ENCODE measurements around the gene TAF11L8. TPM values are rescaled to one million over a fixed set of nuclear protein-coding genes. Genes with fewer than 3 reads are reported as not detected.
"Not testable (repeated sequence)": the region's sequence is repeated elsewhere in the genome, so short reads cannot be mapped to it uniquely, and the experiment has no call there.

TAF11L8 gene
- total RNA-seq, 1 experiment from 2014 or later = not detected

DNA sequence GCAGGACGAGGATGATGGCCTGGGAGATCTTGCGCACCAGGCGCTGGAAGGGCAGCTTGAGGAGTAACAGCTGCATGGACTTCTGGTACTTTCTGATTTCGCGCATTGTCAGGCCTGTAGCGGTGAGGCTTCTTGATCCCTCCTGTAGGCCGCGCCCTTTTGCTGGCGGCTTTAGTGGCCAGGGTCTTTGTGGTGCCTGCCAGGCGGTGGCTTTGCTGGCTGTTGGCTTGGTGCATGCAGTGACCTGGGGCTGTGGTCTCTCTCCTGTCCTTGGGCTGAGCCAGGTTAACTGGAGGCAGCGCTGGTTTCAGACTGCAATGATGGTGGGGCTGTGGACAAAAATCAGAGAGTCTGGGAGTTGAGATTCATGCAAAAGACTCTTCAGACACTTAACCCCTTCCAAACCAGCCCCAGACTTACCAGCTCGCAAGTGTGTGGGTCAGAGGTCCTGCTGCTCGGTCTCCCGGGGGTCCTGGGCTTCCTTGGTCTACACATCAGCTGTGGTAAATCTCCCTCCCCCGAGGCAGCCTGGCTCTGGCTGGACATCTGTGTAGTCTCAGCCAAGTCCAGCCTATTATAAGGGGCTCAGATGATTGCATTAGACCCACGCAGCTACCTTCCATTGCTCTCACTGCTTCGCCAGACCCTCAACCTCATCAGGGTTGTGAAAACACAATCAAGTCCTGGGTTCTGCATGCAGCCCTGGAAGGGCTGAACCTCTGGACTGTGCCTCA lies 24.3 kb upstream of the TAF11L8 start:
- H3T11ph ChIP-seq (ENCODE audit: low read length) = no peak overlapping the region
- H3K4me1 ChIP-seq (ENCODE audit: insufficient read depth, low read length) = no peaks in the 10 kb centered on the region
- no peak overlapping the region for H3K9ac ChIP-seq (ENCODE audit: extremely low read depth, insufficient read length, low read length)
- H2BK5ac ChIP-seq (ENCODE audit: insufficient read length, low read length) = no peak overlapping the region
- no peak overlapping the region for H4K91ac ChIP-seq (ENCODE audit: insufficient read length, low read depth, low read length)
- no peaks in the 10 kb centered on the region for H4K20me1 ChIP-seq (ENCODE audit: control insufficient read depth, insufficient read depth, insufficient read length)
- H3K27ac ChIP-seq (ENCODE audit: insufficient read length, low read depth, low read length) = no peak overlapping the region
- no peak overlapping the region for H3K27ac Mint-ChIP-seq
- H3K27me3 ChIP-seq (ENCODE audit: insufficient read depth, low read length) = no peaks in the 10 kb centered on the region
- H3K23me2 ChIP-seq (ENCODE audit: insufficient read length, low read depth, low read length, poor library complexity, severe bottlenecking) = no peaks in the 10 kb centered on the region
- no CpG with 5 or more reads among the region's 17 CpGs for WGBS (ENCODE audit: extremely low coverage, insufficient read length, low lambda C conversion rate)
- H3K14ac ChIP-seq (ENCODE audit: insufficient read depth, low read length) = no peak overlapping the region
- H3K9me3 Mint-ChIP-seq = no peaks in the 10 kb centered on the region
- H3K27me3 Mint-ChIP-seq (ENCODE audit: low read depth) = no peaks in the 10 kb centered on the region
- no peak for DNase-seq
- TF ChIP-seq CTCF (conservative IDR thresholded peaks at IDR 0.05) = no peak
- H2BK15ac ChIP-seq (ENCODE audit: low read depth, low read length) = no peak overlapping the region
- no peak overlapping the region for H2BK120ac ChIP-seq (ENCODE audit: low read depth, low read length, poor library complexity, severe bottlenecking)
- no peak overlapping the region for H3K4me2 ChIP-seq (ENCODE audit: insufficient read depth, insufficient read length, low read length)
- H2AFZ ChIP-seq (ENCODE audit: low read length) = no peak overlapping the region
- H3K9me3 ChIP-seq (ENCODE audit: control insufficient read depth, low read depth, low read length) = no peaks in the 10 kb centered on the region
- H3K56ac ChIP-seq (ENCODE audit: insufficient read length, low read depth, low read length) = no peak overlapping the region
- H3K23ac ChIP-seq (ENCODE audit: insufficient read length, low read depth, low read length) = no peak overlapping the region
- no peaks in the 10 kb centered on the region for H3K36me3 Mint-ChIP-seq (ENCODE audit: insufficient read depth in 1 of 3, low read depth in 3 of 3)
- no peak overlapping the region for H4K8ac ChIP-seq (replicated peaks; ENCODE audit: insufficient read length, low read depth, low read length)
- no peaks in the 10 kb centered on the region for H3K79me2 ChIP-seq (ENCODE audit: insufficient read depth, low read length)
- no peak overlapping the region for H3K4me3 Mint-ChIP-seq
- H2BK20ac ChIP-seq (ENCODE audit: low read depth, low read length, poor library complexity, severe bottlenecking) = no peak overlapping the region
- no peak overlapping the region for H4K5ac ChIP-seq (ENCODE audit: insufficient read length, low read depth, low read length)
- no peak overlapping the region for H3K4ac ChIP-seq (ENCODE audit: low read depth, low read length)
- H2AK5ac ChIP-seq (ENCODE audit: insufficient read length, low read length) = no peak overlapping the region
- no peaks in the 10 kb centered on the region for H3K79me1 ChIP-seq (ENCODE audit: insufficient read depth, low read depth, low read length, poor library complexity, severe bottlenecking)
- H2BK12ac ChIP-seq (ENCODE audit: insufficient read length, low read depth, low read length) = no peak overlapping the region
- no peaks in the 10 kb centered on the region for H3K4me1 Mint-ChIP-seq
- no peak overlapping the region for H3K18ac ChIP-seq (ENCODE audit: insufficient read length, low read depth, low read length)

DNA sequence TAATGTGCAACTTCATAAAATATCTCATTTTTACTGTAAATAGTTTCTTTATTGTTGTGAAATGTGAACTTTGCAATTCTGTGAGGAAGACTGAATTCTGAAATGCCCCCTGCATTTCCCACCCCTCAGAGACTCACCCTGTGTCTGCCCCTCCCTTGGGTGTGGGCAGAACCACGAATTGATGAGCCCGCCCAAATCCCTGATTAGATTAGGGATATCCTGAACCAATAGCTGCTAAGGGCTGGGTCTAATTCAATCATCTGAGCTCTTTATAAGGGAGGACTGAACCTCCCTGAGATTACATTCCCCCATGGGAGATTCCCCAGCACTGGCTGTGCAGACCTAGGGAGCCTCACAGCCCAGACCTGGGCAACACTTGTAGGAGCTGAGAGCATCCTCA lies 19.3 kb upstream of the TAF11L8 start, which contains the start of gene TAF11L12:
TAF11L12 (plus strand) TSS at position 301 of the 400 bp plus-strand sequence.
- WGBS (ENCODE audit: extremely low coverage, insufficient read length, low lambda C conversion rate) = no CpG with 5 or more reads among the region's 2 CpGs
- not testable (repeated sequence) for H3K27me3 Mint-ChIP-seq (ENCODE audit: low read depth); H2BK5ac ChIP-seq (ENCODE audit: insufficient read length, low read length)

More for the DNA sequence above, 19.3 kb upstream of the TAF11L8 start, which contains the start of gene TAF11L12:
- not testable (repeated sequence) for H2BK120ac ChIP-seq (ENCODE audit: low read depth, low read length, poor library complexity, severe bottlenecking); H3K23ac ChIP-seq (ENCODE audit: insufficient read length, low read depth, low read length); H3K56ac ChIP-seq (ENCODE audit: insufficient read length, low read depth, low read length); H3K4ac ChIP-seq (ENCODE audit: low read depth, low read length); H3K9me3 ChIP-seq (ENCODE audit: control insufficient read depth, low read depth, low read length); H3K36me3 Mint-ChIP-seq (ENCODE audit: insufficient read depth in 1 of 3, low read depth in 3 of 3); H2AFZ ChIP-seq (ENCODE audit: low read length); H2BK20ac ChIP-seq (ENCODE audit: low read depth, low read length, poor library complexity, severe bottlenecking); DNase-seq; H3T11ph ChIP-seq (ENCODE audit: low read length); H3K9ac ChIP-seq (ENCODE audit: extremely low read depth, insufficient read length, low read length); H4K91ac ChIP-seq (ENCODE audit: insufficient read length, low read depth, low read length); H3K4me1 Mint-ChIP-seq; H3K79me1 ChIP-seq (ENCODE audit: insufficient read depth, low read depth, low read length, poor library complexity, severe bottlenecking); H3K27ac ChIP-seq (ENCODE audit: insufficient read length, low read depth, low read length); H3K79me2 ChIP-seq (ENCODE audit: insufficient read depth, low read length); H4K20me1 ChIP-seq (ENCODE audit: control insufficient read depth, insufficient read depth, insufficient read length); H3K23me2 ChIP-seq (ENCODE audit: insufficient read length, low read depth, low read length, poor library complexity, severe bottlenecking); H3K4me1 ChIP-seq (ENCODE audit: insufficient read depth, low read length); H2AK5ac ChIP-seq (ENCODE audit: insufficient read length, low read length); H3K14ac ChIP-seq (ENCODE audit: insufficient read depth, low read length); H3K4me3 Mint-ChIP-seq; H3K27me3 ChIP-seq (ENCODE audit: insufficient read depth, low read length); H3K9me3 Mint-ChIP-seq; H2BK12ac ChIP-seq (ENCODE audit: insufficient read length, low read depth, low read length); H2BK15ac ChIP-seq (ENCODE audit: low read depth, low read length); H4K8ac ChIP-seq (replicated peaks; ENCODE audit: insufficient read length, low read depth, low read length); H4K5ac ChIP-seq (ENCODE audit: insufficient read length, low read depth, low read length); H3K4me2 ChIP-seq (ENCODE audit: insufficient read depth, insufficient read length, low read length); H3K18ac ChIP-seq (ENCODE audit: insufficient read length, low read depth, low read length)
- H3K27ac Mint-ChIP-seq = peak within 1 kb of the TSS in 1 of 3 experiments; percentile 75; a peak in 2 of 7 replicates

All from H9 (cell line).